HG02970 (cell line): Measurements from ENCODE around the gene SEBOX.

Source experiments
- ATAC-seq: cut with Tn5 transposase; IDR thresholded peaks from one replicate; pipeline ENCODE4 v1.9.1; 2021; ENCODE audit warnings: mild to moderate bottlenecking, moderate library complexity, moderate number of reproducible peaks; ENCODE audit not compliant: unreplicated experiment, low FRiP score

The SEBOX gene

GRCh38 chr17:28369684-28370034 lies 4.7 kb upstream of the SEBOX start:
- ATAC-seq = no peak

- no peak for ATAC-seq
These were observed 4.1 kb upstream of the SEBOX start for GRCh38 chr17:28368915-28369683.

- ATAC-seq = no peak
These were observed 3.4 kb upstream of the SEBOX start for GRCh38 chr17:28368306-28368831.

- no peak for ATAC-seq
These were observed 2.8 kb upstream of the SEBOX start for GRCh38 chr17:28367641-28368305.

GRCh38 chr17:28366605-28367004 lies 1.6 kb upstream of the SEBOX start:
- ATAC-seq = no peak

- ATAC-seq = no peak
These were observed 488 bp upstream of the SEBOX start for GRCh38 chr17:28365487-28365886.

- ATAC-seq = no peak
These were observed 986 bp downstream of the SEBOX start for GRCh38 chr17:28363776-28364650.

GRCh38 chr17:28363186-28363585 lies 1.8 kb downstream of the SEBOX start:
- ATAC-seq = no peak

- no peak for ATAC-seq
These were observed 7.2 kb downstream of the SEBOX start for GRCh38 chr17:28357901-28358197.

- peak; percentile 98 for ATAC-seq
These were observed 7.7 kb downstream of the SEBOX start, which contains the start of gene POLDIP2 for GRCh38 chr17:28357061-28357900. POLDIP2 (minus strand) TSS chr17:28357527; CDS start chr17:28357448, 79 bp downstream.

GRCh38 chr17:28350271-28350670 lies 14.7 kb downstream of the SEBOX start:
- no peak for ATAC-seq

- ATAC-seq = no peak
These were observed 16.0 kb downstream of the SEBOX start for GRCh38 chr17:28348979-28349378.

- ATAC-seq = no peak
These were observed 17.6 kb downstream of the SEBOX start for GRCh38 chr17:28347261-28347891.

- no peak for ATAC-seq
These were observed 18.2 kb downstream of the SEBOX start for GRCh38 chr17:28346746-28347246.

GRCh38 chr17:28346199-28346580 lies 18.8 kb downstream of the SEBOX start:
- no peak for ATAC-seq

GRCh38 chr17:28345419-28346198 lies 19.4 kb downstream of the SEBOX start:
- ATAC-seq = no peak

- no peak for ATAC-seq
These were observed 20.5 kb downstream of the SEBOX start for GRCh38 chr17:28344435-28344901.

GRCh38 chr17:28344011-28344410 lies 21.0 kb downstream of the SEBOX start:
- no peak for ATAC-seq

GRCh38 chr17:28343491-28343932 lies 21.5 kb downstream of the SEBOX start:
- no peak for ATAC-seq
